Peyer's patch (tissue), 4 donors: ENCODE data around the gene PNKP. TPM values are rescaled to one million over a fixed set of nuclear protein-coding genes. Genes with fewer than 3 reads are reported as not detected.

Experiments
- DNase-seq, 3 donors: peaks; one replicate each; pipeline ENCODE4 v3.0.0-alpha.2; 2017 to 2019
- H3K27ac ChIP-seq, 4 donors: fragments of 200-600 bp; sonication (generic); one replicate each; pipeline ENCODE4 v1.5.1; 2016 to 2019
- H3K27me3 ChIP-seq, 2 donors: fragments of 200-600 bp; sonication (generic); one replicate each; pipeline ENCODE4 v1.5.1; 2019
- H3K36me3 ChIP-seq, 3 donors: fragments of 200-600 bp; sonication (generic); one replicate each; pipeline ENCODE4 v1.5.1; 2016 to 2019
- H3K4me1 ChIP-seq, 4 donors: fragments of 200-600 bp; sonication (generic); one replicate each; pipeline ENCODE4 v1.5.1; 2016 to 2019
- H3K4me3 ChIP-seq, 4 donors: fragments of 200-600 bp; sonication (generic); 1 replicate in 3 of 4; 2 replicates in 1 of 4; pipeline ENCODE4 v1.5.1; 2016 to 2019; ENCODE audit warnings: mild to moderate bottlenecking in 1 of 4
- H3K9me3 ChIP-seq, 4 donors: fragments of 200-600 bp; sonication (generic); one replicate each; pipeline ENCODE4 v1.5.1; 2016 to 2019; ENCODE audit warnings: mild to moderate bottlenecking in 1 of 4
- CTCF ChIP-seq, 6 experiments: fragments of 450-650 bp in 4 of 6; fragments of 200-600 bp in 2 of 6; sonication (generic) in 1 of 6; IDR thresholded peaks; one replicate each; pipeline ENCODE4 v1.5.1; 2017 to 2019; ENCODE audit warnings: antibody characterized with exemption in 6 of 6, mild to moderate bottlenecking in 3 of 6, moderate library complexity in 1 of 6
- POLR2A ChIP-seq, 2 donors: fragments of 450-650 bp; IDR thresholded peaks; one replicate each; pipeline ENCODE4 v1.5.1; 2017; ENCODE audit warnings: antibody characterized with exemption in 2 of 2, mild to moderate bottlenecking in 2 of 2, moderate library complexity in 2 of 2
- total RNA-seq, 4 donors: library from RNA; depleted of rRNA; stranded (reverse); fragments of >200 nt; gene quantifications; one replicate each; pipeline ENCODE4 v1.1.0, GENCODE V29; 2016

Gene PNKP
- total RNA-seq, 4 donors from 2014 or later = 58.7 to 235 (median 118) TPM

GRCh38 chr19:49861541-49862378 is 5.6 kb downstream of the PNKP start:
- peak in 1 of 3 donors; percentile 46 for DNase-seq
- peaks cover 0 to 74% (median 0%) of the 10 kb centered on the region in 3 donors for H3K36me3 ChIP-seq
- no peaks in the 10 kb centered on the region for H3K9me3 ChIP-seq
- TF ChIP-seq POLR2A (IDR thresholded peaks at IDR 0.05) = no peak
- TF ChIP-seq CTCF (IDR thresholded peaks at IDR 0.05) = no peak
- peaks cover 0 to 26% (median 10%) of the 10 kb centered on the region in 4 donors for H3K4me1 ChIP-seq
- no peaks in the 10 kb centered on the region for H3K27me3 ChIP-seq
- H3K4me3 ChIP-seq = no peak overlapping the region
- peak overlapping the region in 1 of 4 donors; percentile 43 for H3K27ac ChIP-seq

GRCh38 chr19:49861107-49861506 is 6.3 kb downstream of the PNKP start:
- Histone ChIP-seq H3K4me1 (peaks cover 0 to 20% (median 4%) of the 10 kb centered on the region in 4 donors), H3K27ac (peak overlapping the region in 2 of 4 donors; percentile 43), H3K27me3 (no peaks in the 10 kb centered on the region), H3K36me3 (peaks cover 0 to 80% (median 0%) of the 10 kb centered on the region in 3 donors), H3K4me3 (no peak overlapping the region), H3K9me3 (no peaks in the 10 kb centered on the region)
- TF ChIP-seq CTCF (IDR thresholded peaks at IDR 0.05) (no peak), POLR2A (IDR thresholded peaks at IDR 0.05) (no peak)
- peak in 1 of 3 donors; percentile 70 for DNase-seq

GRCh38 chr19:49860336-49861102 is 6.9 kb downstream of the PNKP start:
- no peak for DNase-seq
- TF ChIP-seq CTCF (IDR thresholded peaks at IDR 0.05) (no peak), POLR2A (IDR thresholded peaks at IDR 0.05) (no peak)
- Histone ChIP-seq H3K4me1 (peaks cover 0 to 14% (median under 1%) of the 10 kb centered on the region in 4 donors), H3K9me3 (no peaks in the 10 kb centered on the region), H3K4me3 (no peak overlapping the region), H3K27me3 (no peaks in the 10 kb centered on the region), H3K36me3 (peaks cover 0 to 86% (median 0%) of the 10 kb centered on the region in 3 donors), H3K27ac (peak overlapping the region in 2 of 4 donors; percentile 43)

- DNase-seq = no peak
- H3K36me3 ChIP-seq = peaks cover 0 to 93% (median 0%) of the 10 kb centered on the region in 3 donors
- H3K9me3 ChIP-seq = no peaks in the 10 kb centered on the region
- no peak overlapping the region for H3K27ac ChIP-seq
- no peaks in the 10 kb centered on the region for H3K27me3 ChIP-seq
- peaks cover 0 to 8% (median 0%) of the 10 kb centered on the region in 4 donors for H3K4me1 ChIP-seq
- no peak overlapping the region for H3K4me3 ChIP-seq
- no peak for TF ChIP-seq CTCF (IDR thresholded peaks at IDR 0.05)
- TF ChIP-seq POLR2A (IDR thresholded peaks at IDR 0.05) = no peak
Observed at GRCh38 chr19:49859682-49860335, 7.6 kb downstream of the PNKP start.
